C4-2B (cell line): ENCODE results near the gene ADAM19.

ENCODE experiments used
- CTCF ChIP-seq: fragments of 450-650 bp; conservative IDR thresholded peaks from 2 replicates; pipeline ENCODE4 v1.5.1; 2017; ENCODE audit warnings: mild to moderate bottlenecking
- ZFX ChIP-seq: fragments of 450-650 bp; IDR thresholded peaks from 2 replicates; pipeline ENCODE4 v1.6.1; 2017

GRCh38 chr5:157510682-157511081 lies 64.9 kb downstream of the ADAM19 start:
- TF ChIP-seq CTCF (no peak), ZFX (no peak)
